MCF 10A (cell line): ENCODE results near the gene PHPT1. TPM values are rescaled to one million over a fixed set of nuclear protein-coding genes. Genes with fewer than 3 reads are reported as not detected.
A peak's percentile ranks its signal among the peaks of the same experiment; 100 is the strongest.
"Not testable (repeated sequence)": the region's sequence is repeated elsewhere in the genome, so short reads cannot be mapped to it uniquely, and the experiment has no call there.

ENCODE experiments used
- BruUV-seq: library from RNA; stranded (reverse); fragments of 400-500 nt; replicated peaks from 2 replicates; lab custom pipeline; 2021; lab: Mats Ljungman, UMichigan
- CTCF ChIA-PET: fragments of 300-600 bp; sonication (Branson Sonifier 250); formaldehyde crosslinking; extraction: SDS; loops from one replicate; lab custom pipeline; 2021; ENCODE audit warnings: antibody characterized with exemption, inconsistent platforms; lab: Yijun Ruan, JAX
- POLR2A ChIA-PET: fragments of 300-600, 350-650 bp; sonication (Branson Sonifier 250); formaldehyde crosslinking; extraction: SDS; loops from one replicate; lab custom pipeline; 2020; ENCODE audit warnings: antibody characterized with exemption, inconsistent platforms; lab: Yijun Ruan, JAX
- DNase-seq: peaks from one replicate; pipeline ENCODE4 v3.0.0-alpha.2; 2018; ENCODE audit not compliant: unreplicated experiment
- H3K27ac Mint-ChIP-seq: one replicate; pipeline ENCODE4 v1.8.0; 2022; ENCODE audit warnings: mild to moderate bottlenecking, low read depth, mixed read lengths; ENCODE audit not compliant: unreplicated experiment
- H3K27me3 Mint-ChIP-seq: one replicate; pipeline ENCODE4 v1.8.0; 2022; ENCODE audit warnings: mixed read lengths; ENCODE audit not compliant: insufficient read depth, unreplicated experiment
- H3K36me3 Mint-ChIP-seq: one replicate; pipeline ENCODE4 v1.8.0; 2022; ENCODE audit warnings: mild to moderate bottlenecking, moderate library complexity, mixed read lengths; ENCODE audit not compliant: insufficient read depth, unreplicated experiment
- H3K4me1 Mint-ChIP-seq: one replicate; pipeline ENCODE4 v1.8.0; 2022; ENCODE audit warnings: mixed read lengths; ENCODE audit not compliant: insufficient read depth, unreplicated experiment
- H3K4me3 Mint-ChIP-seq: one replicate; pipeline ENCODE4 v1.8.0; 2022; ENCODE audit warnings: mild to moderate bottlenecking, moderate library complexity, mixed read lengths; ENCODE audit not compliant: unreplicated experiment
- H3K9me3 Mint-ChIP-seq: one replicate; pipeline ENCODE4 v1.8.0; 2022; ENCODE audit warnings: mixed read lengths; ENCODE audit not compliant: unreplicated experiment
- intact Hi-C: fragments of 100-400 bp; cut with micrococcal nuclease; formaldehyde crosslinking; loops from 2 replicates; pipeline ENCODE4 v1.14.1; 2022
- total RNA-seq: library from RNA; stranded (reverse); gene quantifications from 2 replicates; pipeline ENCODE4 v1.2.3, GENCODE V29; 2022
- TF ChIP-seq, protein P1 (sequence below): fragments of 200-600 bp; IDR thresholded peaks from one replicate; pipeline ENCODE4 v1.8.0; 2022; ENCODE audit warnings: antibody characterized with exemption, mild to moderate bottlenecking; ENCODE audit not compliant: unreplicated experiment

PHPT1 gene
- total RNA-seq, 1 experiment from 2014 or later: 193 TPM

DNA sequence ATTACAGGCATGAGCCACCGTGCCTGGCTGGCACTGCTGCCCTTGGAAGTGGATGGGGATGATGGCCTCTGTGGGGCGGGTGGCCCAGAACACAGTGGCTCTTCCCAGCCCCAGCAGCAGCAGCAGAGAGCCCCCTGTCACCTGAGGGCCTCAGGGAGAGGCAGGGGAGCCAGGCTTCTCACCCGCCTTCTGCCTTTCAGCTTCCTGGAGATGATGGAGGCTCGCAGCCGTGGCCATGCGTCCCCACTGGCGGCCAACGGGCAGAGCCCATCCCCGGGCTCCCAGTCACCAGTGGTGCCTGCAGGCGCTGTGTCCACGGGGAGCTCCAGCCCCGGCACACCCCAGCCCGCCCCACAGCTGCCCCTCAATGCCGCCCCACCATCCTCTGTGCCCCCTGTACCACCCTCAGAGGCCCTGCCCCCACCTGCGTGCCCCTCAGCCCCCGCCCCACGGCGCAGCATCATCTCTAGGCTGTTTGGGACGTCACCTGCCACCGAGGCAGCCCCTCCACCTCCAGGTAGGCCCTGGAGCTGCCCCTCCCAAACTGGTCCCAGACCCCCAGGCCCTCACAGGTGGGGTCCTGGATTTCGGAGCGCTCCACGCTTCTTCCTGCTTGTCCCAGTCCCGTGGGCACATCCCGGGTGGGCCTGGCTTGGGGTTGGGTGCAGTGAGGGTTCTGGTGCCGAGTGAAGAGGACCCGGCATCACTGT is 11.9 kb upstream of the PHPT1 start:
- TF ChIP-seq, protein P1, sequence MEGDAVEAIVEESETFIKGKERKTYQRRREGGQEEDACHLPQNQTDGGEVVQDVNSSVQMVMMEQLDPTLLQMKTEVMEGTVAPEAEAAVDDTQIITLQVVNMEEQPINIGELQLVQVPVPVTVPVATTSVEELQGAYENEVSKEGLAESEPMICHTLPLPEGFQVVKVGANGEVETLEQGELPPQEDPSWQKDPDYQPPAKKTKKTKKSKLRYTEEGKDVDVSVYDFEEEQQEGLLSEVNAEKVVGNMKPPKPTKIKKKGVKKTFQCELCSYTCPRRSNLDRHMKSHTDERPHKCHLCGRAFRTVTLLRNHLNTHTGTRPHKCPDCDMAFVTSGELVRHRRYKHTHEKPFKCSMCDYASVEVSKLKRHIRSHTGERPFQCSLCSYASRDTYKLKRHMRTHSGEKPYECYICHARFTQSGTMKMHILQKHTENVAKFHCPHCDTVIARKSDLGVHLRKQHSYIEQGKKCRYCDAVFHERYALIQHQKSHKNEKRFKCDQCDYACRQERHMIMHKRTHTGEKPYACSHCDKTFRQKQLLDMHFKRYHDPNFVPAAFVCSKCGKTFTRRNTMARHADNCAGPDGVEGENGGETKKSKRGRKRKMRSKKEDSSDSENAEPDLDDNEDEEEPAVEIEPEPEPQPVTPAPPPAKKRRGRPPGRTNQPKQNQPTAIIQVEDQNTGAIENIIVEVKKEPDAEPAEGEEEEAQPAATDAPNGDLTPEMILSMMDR: no peak
- Mint-ChIP-seq H3K27ac (no peak overlapping the region), H3K9me3 (no peaks in the 10 kb centered on the region), H3K27me3 (no peaks in the 10 kb centered on the region), H3K36me3 (peaks cover 48% of the 10 kb centered on the region), H3K4me3 (no peak overlapping the region), H3K4me1 (peaks cover 18% of the 10 kb centered on the region)
- no peak for DNase-seq
- intact Hi-C loops: no loop called here
- ChIA-PET CTCF (no interaction called here), POLR2A (interaction anchor here (0.9 kb wide), 1 partner anchor 28 kb away, joined by 4 read pairs; no protein-coding TSS in a partner anchor)
- no TSS peak for BruUV-seq

DNA sequence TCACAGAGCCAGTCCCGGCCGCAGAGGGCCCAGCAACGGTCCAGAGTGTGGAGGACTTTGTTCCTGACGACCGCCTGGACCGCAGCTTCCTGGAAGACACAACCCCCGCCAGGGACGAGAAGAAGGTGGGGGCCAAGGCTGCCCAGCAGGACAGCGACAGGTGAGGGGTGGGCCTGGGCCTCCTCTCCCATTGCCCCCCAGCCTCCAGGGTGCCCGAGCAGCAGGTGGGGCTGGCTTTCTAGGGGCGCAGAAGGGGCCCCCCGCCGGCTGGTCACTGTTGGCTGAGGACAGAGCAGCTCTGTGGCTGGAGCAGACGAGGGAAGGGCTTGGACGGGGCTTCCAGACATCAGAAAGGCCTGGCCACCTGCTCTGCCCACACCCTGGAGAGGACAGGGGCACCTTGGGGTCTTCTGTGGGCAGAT is 11.3 kb upstream of the PHPT1 start:
- intact Hi-C loops, DNase-seq, H3K27ac Mint-ChIP-seq, H3K9me3 Mint-ChIP-seq, H3K4me3 Mint-ChIP-seq, H3K27me3 Mint-ChIP-seq, BruUV-seq: not testable (repeated sequence)
- CTCF ChIA-PET: interaction anchor here (0.6 to 0.7 kb wide), 2 partner anchors 46 to 245 kb away, joined by 3 read pairs; no protein-coding TSS in a partner anchor
- Mint-ChIP-seq H3K4me1 (peaks cover 18% of the 10 kb centered on the region), H3K36me3 (peaks cover 51% of the 10 kb centered on the region)
- POLR2A ChIA-PET: interaction anchor here (0.9 to 1.4 kb wide), 2 partner anchors 29 to 36 kb away, joined by 3 to 4 read pairs; no protein-coding TSS in a partner anchor

DNA sequence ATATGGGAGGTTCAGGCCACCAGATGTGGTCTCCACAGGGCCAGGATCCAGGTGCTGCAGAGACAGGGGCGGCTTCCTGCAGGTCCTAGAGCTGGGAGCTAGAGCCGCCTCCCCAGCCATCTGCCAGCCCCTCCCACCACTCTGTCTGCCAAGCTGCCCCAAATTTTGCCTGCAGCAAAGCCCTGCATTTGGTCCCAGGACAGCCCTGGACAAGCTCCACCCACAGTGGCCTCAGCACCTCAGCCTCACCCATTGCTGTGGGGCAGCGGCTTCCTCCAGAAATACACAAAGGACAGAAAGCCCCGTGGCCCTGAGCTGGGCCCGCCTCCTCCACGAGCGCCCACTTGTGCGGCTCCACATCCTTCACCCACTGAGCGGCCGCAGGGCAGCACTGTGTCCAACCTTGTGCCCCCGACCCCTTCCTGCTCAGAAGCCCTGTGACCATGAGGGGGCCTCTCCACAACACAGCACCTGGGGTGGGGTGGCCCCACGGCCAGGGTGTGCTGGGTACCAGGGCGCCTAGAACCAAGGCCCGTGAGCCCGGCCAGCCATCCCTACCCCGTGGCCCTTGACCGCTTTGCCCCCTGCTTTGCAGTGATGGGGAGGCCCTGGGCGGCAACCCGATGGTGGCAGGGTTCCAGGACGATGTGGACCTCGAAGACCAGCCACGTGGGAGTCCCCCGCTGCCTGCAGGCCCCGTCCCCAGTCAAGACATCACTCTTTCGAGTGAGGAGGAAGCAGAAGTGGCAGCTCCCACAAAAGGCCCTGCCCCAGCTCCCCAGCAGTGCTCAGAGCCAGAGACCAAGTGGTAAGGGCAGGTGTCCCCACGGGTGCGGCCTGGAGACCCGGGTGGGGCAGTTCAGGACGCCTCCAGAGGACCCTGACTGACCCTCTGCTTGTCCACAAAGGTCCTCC is 10.6 kb upstream of the PHPT1 start:
- POLR2A ChIA-PET: interaction anchor here (0.9 to 1.8 kb wide), 3 partner anchors 10 to 37 kb away, joined by 3 to 5 read pairs (median 4); no protein-coding TSS in a partner anchor
- intact Hi-C loops: no loop called here
- Mint-ChIP-seq H3K27me3 (no peaks in the 10 kb centered on the region), H3K4me3 (no peak overlapping the region), H3K36me3 (peaks cover 51% of the 10 kb centered on the region), H3K9me3 (no peaks in the 10 kb centered on the region), H3K27ac (no peak overlapping the region), H3K4me1 (peaks cover 18% of the 10 kb centered on the region)
- TF ChIP-seq, protein P1: no peak
- DNase-seq: no peak
- no TSS peak for BruUV-seq
- CTCF ChIA-PET: interaction anchor here (0.6 to 0.7 kb wide), 2 partner anchors 45 to 244 kb away, joined by 3 read pairs; no protein-coding TSS in a partner anchor

DNA sequence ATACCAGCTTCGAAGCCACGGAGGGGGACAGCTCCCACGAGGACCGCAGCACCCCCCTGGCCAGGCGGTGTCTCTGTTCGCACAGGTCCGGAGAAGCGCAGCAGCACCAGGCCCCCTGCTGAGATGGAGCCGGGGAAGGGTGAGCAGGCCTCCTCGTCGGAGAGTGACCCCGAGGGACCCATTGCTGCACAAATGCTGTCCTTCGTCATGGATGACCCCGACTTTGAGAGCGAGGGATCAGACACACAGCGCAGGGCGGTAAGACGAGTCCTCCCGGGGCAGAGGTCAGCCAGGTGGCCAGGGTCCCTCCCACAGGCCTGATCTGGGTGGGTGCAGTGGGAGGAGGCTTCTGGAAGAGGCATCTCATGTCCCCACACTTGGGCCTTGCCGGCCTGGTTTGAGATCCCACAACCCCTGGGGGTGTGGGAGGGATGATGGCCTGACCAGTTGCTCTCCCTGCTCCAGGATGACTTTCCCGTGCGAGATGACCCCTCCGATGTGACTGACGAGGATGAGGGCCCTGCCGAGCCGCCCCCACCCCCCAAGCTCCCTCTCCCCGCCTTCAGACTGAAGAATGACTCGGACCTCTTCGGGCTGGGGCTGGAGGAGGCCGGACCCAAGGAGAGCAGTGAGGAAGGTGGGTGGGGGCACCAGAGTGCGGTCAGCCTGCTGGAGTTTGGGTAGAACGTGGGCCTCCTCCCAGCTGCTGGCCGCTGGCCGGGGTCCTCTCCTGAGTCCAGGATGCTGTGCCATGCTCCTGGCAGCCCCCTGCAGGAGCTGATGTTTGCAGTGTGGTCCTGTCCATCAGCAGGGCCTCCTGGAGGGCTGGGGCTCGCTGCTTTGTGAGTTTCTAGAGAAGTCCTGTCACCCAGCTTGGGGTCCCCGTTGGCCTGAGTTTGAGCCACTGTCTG is 9.7 kb upstream of the PHPT1 start:
- BruUV-seq: no TSS peak

More for the DNA sequence above, 9.7 kb upstream of the PHPT1 start:
- intact Hi-C loops: loop anchor here (10.0 kb wide), 1 partner anchor 105 kb away; the partner anchor contains the start of genes C8G and FBXW5
- no peaks in the 10 kb centered on the region for H3K9me3 Mint-ChIP-seq
- peaks cover 51% of the 10 kb centered on the region for H3K36me3 Mint-ChIP-seq
- H3K4me3 Mint-ChIP-seq: no peak overlapping the region
- peak overlapping the region; percentile 4 for H3K27ac Mint-ChIP-seq
- no peak for DNase-seq
- H3K27me3 Mint-ChIP-seq: no peaks in the 10 kb centered on the region
- H3K4me1 Mint-ChIP-seq: peaks cover 18% of the 10 kb centered on the region
- CTCF ChIA-PET: interaction anchor here (1.0 to 1.1 kb wide), 2 partner anchors 24 to 196 kb away, joined by 3 read pairs; no protein-coding TSS in a partner anchor
- TF ChIP-seq, protein P1: no peak
- POLR2A ChIA-PET: interaction anchor here (1.0 to 1.8 kb wide), 3 partner anchors 9 to 38 kb away, joined by 3 to 5 read pairs (median 3); no protein-coding TSS in a partner anchor
